Epidermal melanocyte (primary cell): Measurements from ENCODE around the gene POLR3B.

ENCODE experiments used
- DNase-seq: peaks from one replicate; pipeline ENCODE4 v3.0.0; 2011; ENCODE audit warnings: low spot score; ENCODE audit not compliant: insufficient read length

Gene POLR3B

DNA sequence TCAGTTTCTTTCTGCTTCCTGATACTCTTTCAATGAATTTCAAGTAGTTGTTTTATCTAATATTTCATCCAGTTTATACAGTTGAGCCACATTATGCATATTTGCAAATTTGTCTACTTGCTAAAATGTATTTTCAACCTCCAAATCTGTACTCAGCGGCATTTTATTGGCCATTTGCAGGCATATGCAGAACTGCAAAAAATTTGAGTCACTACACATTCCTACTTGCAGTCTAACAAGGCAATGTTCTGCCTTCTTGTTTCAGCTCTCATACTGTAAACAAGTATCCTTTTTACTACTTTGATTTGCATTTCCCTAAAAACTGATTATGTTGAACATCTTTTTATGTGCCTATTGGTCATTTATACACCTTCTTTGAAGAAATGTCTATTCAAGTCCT, 55.0 kb downstream of the POLR3B start:
- DNase-seq: no peak

DNA sequence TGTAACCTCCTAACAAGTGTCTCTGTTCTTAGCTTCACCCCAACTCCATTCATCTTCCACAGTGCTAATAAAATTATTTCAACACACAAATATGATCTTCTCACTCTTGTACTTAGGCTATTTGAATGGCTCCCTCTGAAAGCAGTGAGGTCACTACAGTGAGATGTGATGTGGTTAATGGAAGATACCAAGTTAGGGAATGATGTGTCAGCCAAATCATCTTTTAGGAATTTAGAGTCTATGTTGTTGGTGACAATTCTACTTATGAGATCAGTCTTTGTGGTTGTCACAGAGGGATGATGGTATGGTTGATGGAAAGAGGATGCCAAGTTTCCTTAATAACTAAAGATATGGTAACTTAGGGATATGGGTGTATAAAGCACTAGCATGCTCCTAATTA, 57.6 kb downstream of the POLR3B start:
- no peak for DNase-seq

DNA sequence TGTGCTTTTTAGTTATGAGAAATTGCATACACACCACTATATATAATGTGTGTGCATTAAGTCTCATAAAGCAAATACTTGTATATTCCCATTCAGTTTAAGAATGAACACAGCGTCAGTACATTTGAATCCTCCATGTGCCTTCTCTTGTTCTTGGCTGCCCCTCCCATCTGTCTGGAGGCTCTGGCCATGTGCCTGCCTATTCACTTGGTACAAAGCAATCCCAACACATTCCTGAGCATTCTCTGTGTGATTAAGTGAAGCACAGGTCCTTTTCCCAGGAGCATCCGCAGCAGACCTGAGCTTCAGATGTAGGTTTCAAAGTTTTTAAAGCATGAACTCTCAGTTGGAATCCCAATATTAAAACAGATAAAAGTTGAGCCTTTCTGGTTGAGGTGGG, 58.7 kb downstream of the POLR3B start:
- no peak for DNase-seq

DNA sequence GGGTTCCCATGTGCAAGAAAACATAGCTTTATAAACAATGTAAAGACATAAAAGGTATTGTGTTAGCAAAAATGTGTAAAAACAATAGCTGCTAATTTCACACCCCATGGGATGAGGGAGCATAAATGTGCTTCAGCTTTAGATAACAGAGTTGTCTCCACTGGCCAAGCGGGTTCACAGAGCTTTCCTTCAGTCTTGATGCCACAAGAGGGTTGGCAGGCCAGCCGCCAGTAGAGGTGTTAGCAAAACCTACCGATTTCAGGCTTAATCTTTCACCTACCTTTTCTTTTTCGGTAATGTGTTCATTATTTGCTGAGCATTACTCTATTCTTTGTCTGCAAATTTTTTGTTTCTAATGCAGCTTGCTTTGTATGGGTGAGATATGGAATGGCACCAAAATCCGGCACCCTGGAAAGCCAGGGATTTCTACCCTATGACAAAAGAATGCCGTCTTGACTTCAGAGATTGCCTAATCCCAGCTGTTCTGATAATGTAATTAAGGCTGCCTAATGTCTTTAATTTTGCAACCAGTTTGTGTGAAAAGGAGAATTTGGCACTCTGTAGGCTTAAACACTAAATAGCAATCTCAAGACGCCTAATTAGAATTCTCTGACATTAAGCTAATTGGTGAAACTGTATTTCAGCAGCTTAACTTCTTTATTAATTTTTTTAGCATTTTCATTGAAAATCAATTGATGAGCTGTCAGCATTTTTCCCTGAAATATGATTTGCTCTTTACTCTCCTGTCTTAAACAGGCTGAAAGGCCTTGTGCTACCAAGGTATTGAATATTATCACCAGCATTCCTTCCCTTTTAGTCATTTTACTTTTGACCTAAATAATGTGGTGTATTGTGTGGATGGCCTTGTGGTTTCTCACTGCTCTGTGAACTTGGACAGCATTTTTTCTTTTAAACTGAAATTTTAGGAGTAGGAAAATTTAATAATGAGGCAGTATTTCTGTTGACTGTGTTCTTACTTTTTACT, 60.7 kb downstream of the POLR3B start:
- DNase-seq: no peak

DNA sequence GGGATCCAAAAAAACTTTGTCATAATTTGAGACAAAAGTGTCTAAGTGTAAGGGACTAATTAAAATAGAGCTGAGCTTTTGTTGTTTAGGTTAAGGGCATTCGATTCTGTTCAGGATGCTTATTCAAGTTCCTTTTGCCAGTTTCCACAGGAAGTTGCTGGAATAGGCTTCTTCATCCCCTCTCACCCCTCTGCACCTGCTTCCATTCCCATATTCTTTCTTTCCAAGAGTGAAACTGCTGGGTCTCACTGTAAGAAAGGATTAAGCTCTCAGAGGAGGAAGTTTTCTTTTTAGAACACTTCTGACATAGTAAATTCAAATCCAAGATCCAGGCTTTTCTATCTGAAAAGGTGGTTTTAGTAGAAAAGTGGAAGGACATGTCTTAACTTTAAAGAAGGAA, 61.4 kb downstream of the POLR3B start:
- no peak for DNase-seq

- no peak for DNase-seq
These were observed 65.7 kb downstream of the POLR3B start for GRCh38 chr12:106423291-106423690.

DNA sequence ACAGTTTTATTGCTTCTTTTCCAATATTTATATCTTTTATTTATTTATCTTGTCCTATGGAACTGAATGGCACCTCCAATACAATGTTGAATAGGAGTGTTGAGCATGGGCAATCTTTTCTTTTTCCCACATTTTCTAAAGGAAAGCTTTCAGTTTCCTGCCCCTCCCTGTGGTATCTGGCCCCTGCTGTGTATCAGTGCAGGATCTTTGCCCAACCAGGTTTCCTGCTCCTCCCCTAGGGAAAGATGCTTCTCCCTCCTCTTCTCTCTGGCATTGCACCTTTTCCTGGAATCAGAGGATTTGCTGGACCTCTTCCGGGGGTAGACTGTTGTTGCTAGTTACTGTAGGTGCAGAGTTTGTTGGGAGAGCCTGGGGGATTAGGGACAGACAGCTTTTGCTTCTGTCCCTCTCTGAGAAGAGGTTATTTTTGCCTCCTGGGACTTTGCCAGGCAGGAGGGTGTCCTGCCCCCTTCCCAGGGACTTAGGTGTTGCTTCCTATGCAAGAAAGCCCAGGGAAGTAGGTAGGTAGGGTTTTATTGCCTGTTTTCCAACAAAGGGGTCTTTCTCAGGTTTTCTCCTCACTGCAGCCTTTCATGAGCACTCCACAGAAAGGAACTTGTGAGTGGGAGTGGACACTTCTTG, 67.6 kb downstream of the POLR3B start:
- DNase-seq: no peak

- DNase-seq: no peak
These were observed 70.4 kb downstream of the POLR3B start for GRCh38 chr12:106427917-106428316.

- DNase-seq: no peak
These were observed 70.8 kb downstream of the POLR3B start for GRCh38 chr12:106428384-106428783.

DNA sequence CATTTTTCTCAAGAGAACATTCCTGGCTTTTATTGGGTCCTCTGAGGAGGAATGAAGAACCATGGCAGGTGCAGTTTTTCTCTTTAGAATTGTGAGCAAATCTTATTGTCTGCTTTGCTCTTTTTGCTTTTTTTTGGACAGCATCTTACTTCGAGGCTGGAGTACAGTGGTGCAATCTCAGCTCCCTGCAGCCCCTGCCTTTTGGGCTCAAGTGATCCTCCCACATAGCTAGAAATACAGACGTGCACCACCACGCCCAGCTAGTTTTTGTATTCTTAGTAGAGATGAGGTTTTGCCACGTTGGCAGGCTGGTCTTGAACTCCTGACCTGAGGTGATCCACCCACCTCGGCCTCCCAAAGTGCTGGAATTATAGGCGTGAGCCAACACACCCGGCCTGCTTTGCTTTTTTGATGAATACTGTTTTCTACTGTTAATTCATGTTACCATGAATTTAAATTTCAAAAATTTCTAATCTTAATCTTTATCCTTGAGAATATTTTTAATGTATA, 71.5 kb downstream of the POLR3B start:
- no peak for DNase-seq

DNA sequence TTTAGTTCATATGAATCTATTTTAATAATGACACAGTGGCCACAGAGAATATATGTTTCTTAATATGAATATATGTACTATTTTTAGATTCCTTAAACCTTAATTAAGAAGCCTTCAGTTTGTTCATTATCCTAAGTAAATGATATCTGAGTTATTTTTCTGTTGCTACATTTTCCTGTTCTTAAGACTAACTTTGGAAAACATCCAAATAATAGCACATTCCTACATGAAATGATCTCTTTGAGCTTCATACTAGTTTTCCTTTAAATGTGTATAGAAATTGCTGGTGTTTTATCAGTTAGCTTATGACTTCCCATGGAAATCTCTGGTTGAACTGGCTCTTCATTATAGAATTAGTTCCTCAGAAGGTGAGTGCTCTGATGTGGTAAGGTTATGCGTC, 72.1 kb downstream of the POLR3B start:
- DNase-seq: no peak

GRCh38 chr12:106431839-106432411, 74.4 kb downstream of the POLR3B start:
- DNase-seq: no peak

DNA sequence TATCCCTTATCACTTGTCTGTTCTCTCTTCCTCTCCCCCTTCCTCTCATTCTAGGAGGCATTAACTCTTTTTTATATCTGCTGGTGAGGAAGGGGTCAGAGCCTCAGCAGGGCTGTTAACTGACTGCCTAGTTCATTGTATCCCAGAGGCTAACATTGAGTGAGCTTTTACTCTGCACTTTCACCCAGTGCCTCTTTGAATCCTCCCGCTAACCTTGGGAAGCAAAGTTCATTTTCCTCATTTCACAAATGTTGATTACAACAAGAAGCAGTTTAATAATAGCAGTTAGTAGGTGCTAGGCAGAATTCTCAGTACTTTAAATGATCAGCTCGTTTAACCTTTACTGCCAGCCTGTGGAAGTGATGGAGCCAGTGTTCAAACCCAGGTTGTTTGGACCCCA, 75.5 kb downstream of the POLR3B start:
- no peak for DNase-seq

- DNase-seq: no peak
These were observed 77.0 kb downstream of the POLR3B start for GRCh38 chr12:106434526-106434925.

DNA sequence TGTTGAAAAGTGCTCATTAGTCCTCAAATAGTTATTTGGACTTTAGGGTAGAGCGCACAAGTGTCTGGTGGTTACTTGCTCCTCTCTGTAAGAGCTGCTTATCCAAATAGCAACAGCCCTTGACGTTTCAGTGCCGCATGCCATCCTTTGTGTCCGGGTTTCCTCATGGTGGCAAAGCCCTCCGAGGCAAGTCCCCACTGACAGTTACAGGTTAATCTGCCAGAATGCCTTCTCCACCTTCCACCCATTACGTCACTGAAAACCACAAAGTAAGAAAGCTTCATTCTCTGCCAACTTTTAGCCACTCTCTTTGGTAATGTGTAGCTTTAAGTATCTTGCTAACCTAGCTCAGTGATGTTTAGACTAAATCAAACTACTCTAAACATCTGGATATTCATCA, 78.6 kb downstream of the POLR3B start:
- no peak for DNase-seq

DNA sequence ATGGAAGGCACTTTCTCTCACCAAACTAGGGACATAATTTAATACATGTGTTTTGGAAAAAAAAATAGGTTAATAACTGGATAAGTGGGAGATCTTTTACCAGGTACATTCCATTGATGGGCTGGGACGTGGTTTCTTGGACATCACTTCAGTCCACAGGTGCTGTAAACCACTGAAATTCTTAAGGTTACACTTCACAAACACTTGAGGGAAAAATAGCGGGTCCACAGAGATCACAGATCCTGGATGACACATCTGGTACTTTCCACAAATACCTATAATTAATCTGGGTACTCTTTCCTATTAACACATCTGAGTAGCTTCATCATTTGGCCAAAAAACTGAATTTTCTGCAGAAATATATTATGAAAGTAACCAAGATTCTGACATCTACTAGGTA, 85.0 kb downstream of the POLR3B start:
- no peak for DNase-seq

GRCh38 chr12:106445053-106445452, 87.5 kb downstream of the POLR3B start:
- no peak for DNase-seq

- no peak for DNase-seq
These were observed 88.4 kb downstream of the POLR3B start for GRCh38 chr12:106445959-106446358.

GRCh38 chr12:106446419-106447092, 89.0 kb downstream of the POLR3B start:
- no peak for DNase-seq

GRCh38 chr12:106452309-106452708, 94.8 kb downstream of the POLR3B start:
- no peak for DNase-seq

- DNase-seq: no peak
These were observed 97.6 kb downstream of the POLR3B start for GRCh38 chr12:106455111-106455510.

- no peak for DNase-seq
These were observed 101.6 kb downstream of the POLR3B start for GRCh38 chr12:106459124-106459523.
